NCI-H69 (cell line): ENCODE measurements around the gene ACBD6.

ENCODE experiments used
- DNase-seq: peaks from one replicate; lab custom pipeline; 2025; lab: John Stamatoyannopoulos, UW

The ACBD6 gene

DNA sequence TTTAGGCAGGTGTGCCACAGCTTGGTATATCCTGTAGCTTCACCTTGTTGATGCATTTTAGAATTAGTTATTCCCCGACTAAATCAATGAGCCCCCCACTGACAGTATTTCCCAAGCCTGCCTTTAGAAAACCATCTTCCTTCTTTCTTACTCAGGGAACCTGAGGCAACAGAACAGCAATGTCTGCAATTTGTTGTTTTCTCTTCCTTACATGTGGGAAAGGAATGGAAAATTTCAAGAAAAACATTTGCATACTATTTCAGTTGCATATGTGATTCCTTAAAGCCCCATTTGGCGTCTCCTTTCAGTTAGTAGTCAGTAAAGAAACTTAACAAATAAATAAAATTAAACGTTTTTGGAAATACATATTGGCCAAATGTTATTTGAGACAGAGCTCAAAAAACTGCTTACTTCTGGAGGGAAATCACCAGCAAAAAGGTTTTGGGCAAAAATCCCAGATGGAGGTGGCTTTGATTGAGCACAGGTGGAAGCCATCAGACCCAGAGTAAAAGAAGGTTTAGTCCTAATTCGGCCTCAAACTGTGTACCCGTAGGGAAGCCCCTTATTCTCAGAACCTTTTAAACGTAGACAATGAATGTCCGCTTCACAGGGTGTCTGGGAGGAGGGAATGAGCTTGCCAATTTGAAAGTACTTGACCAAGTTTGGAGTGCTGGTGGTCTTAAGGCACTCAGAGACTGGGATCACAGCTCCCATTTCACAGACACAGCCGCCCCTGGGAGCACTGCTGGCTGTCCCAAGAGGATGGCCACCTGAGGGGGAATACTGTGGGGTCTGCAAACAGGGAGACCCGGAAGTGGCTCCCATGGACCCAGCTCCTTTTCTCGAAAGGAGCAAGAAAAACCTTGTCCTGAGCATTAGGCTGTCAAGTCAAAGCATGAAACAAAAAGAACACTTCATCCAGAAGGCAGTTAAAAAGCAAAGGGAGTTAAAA is 263.0 kb downstream of the ACBD6 start:
- peak; percentile 51 for DNase-seq

DNA sequence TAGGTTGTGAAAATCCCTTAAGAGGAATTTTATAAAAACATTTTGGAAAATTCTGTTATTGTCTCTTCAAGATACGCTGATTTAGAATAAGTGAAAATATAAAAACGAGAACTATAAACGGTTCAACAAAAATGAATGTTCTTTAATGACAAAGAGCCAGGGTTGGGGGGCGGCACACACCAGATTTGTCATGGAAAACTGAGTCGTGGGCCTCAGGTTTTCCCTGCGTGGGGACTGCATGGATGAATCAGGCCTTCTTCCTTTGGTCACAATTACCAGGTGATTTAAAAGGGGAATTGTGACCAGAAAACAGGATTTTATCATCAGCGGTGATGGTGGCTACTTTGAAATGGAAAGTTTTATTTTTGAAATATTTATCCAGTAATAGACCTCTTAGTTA is 263.7 kb downstream of the ACBD6 start:
- no peak for DNase-seq
